Activated effector memory CD4-positive, alpha-beta T cell treated with anti-CD3 and anti-CD28 coated beads, Interleukin-2, amount 50 U/mL, for 16 hours (primary cell): ENCODE measurements around the gene FAM89B.

Experiments
- DNase-seq: peaks from one replicate; pipeline ENCODE4 v3.0.0-alpha.2; 2020

Gene FAM89B

GRCh38 chr11:65539744-65540289 is 32.5 kb upstream of the FAM89B start:
- DNase-seq = no peak

GRCh38 chr11:65540290-65541092 is 31.8 kb upstream of the FAM89B start:
- peak; percentile 95 for DNase-seq

- no peak for DNase-seq
Measured at GRCh38 chr11:65541093-65541982, 31.0 kb upstream of the FAM89B start.

GRCh38 chr11:65542738-65543390 is 29.5 kb upstream of the FAM89B start:
- no peak for DNase-seq

GRCh38 chr11:65545853-65546216 is 26.5 kb upstream of the FAM89B start:
- DNase-seq = no peak

GRCh38 chr11:65546217-65546958 is 25.9 kb upstream of the FAM89B start:
- peak; percentile 99 for DNase-seq

GRCh38 chr11:65547446-65548125 is 24.8 kb upstream of the FAM89B start:
- no peak for DNase-seq

GRCh38 chr11:65548395-65548794 is 23.9 kb upstream of the FAM89B start:
- no peak for DNase-seq

- no peak for DNase-seq
Measured at GRCh38 chr11:65549096-65549495, 23.2 kb upstream of the FAM89B start.

GRCh38 chr11:65551572-65552387 is 20.6 kb upstream of the FAM89B start:
- peak; percentile 87 for DNase-seq

GRCh38 chr11:65552388-65552951 is 19.9 kb upstream of the FAM89B start:
- DNase-seq = no peak

- peak; percentile 87 for DNase-seq
Measured at GRCh38 chr11:65553301-65554001, 18.9 kb upstream of the FAM89B start.

- DNase-seq = no peak
Measured at GRCh38 chr11:65554057-65554818, 18.1 kb upstream of the FAM89B start.

- DNase-seq = no peak
Measured at GRCh38 chr11:65554842-65555430, 17.4 kb upstream of the FAM89B start.

GRCh38 chr11:65555693-65556231 is 16.6 kb upstream of the FAM89B start:
- DNase-seq = peak; percentile 75

- no peak for DNase-seq
Measured at GRCh38 chr11:65556470-65557279, 15.7 kb upstream of the FAM89B start.

- no peak for DNase-seq
Measured at GRCh38 chr11:65557280-65558001, 14.9 kb upstream of the FAM89B start.
